Stimulated activated CD4-positive, alpha-beta T cell treated with anti-CD3 and anti-CD28 coated beads, Interleukin-15, amount 100 ng/mL, for 48 hours (primary cell): ENCODE measurements around the gene MRPL32.
"Not testable (repeated sequence)": the region's sequence is repeated elsewhere in the genome, so short reads cannot be mapped to it uniquely, and the experiment has no call there.

ENCODE experiments used
- DNase-seq, 2 donors: peaks; one replicate each; pipeline ENCODE4 v3.0.0-alpha.2; 2020; ENCODE audit warnings: low read depth in 2 of 2

MRPL32 gene

GRCh38 chr7:42931834-42932651, at the start of gene MRPL32, which contains the start of gene PSMA2:
MRPL32 (plus strand) TSS chr7:42932376; CDS start chr7:42932387, 11 bp downstream.
PSMA2 (minus strand) TSS chr7:42932174; CDS start chr7:42932158, 16 bp downstream.
- peak; percentile 89 to 90 for DNase-seq

- no peak for DNase-seq
Observed at GRCh38 chr7:42883950-42884349, 48.2 kb upstream of the MRPL32 start.

GRCh38 chr7:42885183-42885582, 47.0 kb upstream of the MRPL32 start:
- not testable (repeated sequence) for DNase-seq

- DNase-seq: no peak
Observed at GRCh38 chr7:42886129-42886528, 46.0 kb upstream of the MRPL32 start.

DNA sequence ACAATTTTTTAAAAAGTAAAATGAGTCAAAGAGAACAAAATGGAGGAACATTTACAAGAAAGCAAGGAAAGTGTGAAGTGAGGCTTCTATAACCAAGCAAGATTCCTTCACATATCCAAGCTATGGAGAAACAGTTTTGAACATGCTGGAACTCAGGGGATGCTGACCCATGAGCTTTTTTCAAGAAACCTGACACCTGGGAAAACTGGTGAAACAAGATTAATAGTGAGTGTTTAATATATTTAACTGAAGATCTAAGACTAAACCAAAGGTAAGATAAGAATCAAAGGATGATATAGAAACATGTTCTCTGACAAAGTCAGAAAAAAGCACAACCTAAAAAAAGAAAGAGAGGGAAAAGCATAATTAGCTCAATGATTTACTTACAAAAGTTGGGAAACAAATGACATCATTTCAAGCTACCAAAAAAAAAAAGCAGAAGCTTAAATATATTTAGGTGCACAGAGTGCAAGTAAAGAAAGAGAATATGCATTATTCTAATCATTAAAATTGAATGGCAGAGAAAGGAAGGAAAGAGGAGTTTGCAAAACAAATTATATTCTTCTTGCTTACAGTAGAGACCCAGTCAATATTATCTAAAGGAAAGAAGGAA, 45.2 kb upstream of the MRPL32 start:
- DNase-seq: no peak

DNA sequence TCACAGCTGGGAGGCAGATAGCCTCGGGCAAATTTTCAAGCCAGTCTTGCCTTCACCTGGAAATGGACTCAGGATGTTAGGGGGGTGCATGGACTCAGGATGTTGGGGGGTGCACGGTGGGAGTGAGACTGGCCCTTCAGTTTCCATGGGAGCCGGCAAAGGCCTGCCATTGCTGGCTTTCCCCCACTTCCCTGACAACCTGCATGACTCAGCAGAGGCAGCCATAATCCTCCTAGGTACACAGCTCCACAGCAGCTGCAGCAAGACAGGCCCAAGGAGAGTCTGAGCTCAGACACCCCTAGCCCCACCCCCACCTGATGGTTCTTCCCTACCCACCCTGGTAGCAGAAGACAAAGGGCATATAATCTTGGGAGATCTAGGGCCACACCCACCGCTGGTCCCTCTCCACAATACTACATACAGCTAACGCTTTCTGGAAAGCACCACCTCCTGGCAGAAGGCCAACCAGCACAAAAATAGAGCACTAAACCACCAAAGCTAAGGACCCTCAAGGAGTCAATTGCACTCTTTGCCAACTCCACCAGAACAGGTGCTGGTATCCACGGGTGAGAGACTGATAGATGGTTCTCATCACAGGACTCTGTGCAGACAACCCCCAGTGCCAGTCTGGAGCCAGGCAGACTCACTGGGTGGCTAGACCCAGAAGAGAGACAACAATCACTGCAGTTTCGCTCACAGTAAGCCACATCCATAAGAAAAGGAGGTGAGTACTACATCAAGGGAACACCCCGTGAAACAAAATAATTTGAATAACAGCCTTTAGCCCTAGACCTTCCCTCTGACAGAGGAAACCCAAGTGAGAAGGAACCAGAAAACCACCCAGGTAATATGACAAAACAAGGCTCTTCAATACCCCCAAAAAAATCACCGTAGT, 38.6 kb upstream of the MRPL32 start:
- DNase-seq: no peak

GRCh38 chr7:42900842-42901241, 31.3 kb upstream of the MRPL32 start:
- DNase-seq: no peak

DNA sequence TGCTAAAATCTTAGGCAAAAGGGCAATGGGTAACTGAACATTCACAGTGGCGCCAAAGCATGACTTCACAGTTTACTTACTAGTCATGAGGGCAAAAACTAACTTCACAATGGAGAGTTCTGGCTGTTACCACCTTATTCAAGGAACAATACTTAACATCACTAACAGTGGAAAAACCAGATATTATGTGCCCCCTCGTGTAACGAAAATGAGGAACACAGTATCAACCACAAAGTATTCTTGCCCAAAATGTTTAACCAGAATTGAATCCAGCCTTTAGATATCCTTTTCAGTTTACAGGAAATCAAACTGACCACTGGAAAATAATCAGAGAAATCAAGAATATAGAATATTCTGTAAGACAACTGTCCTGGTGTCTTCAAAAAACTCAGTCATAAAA, 29.8 kb upstream of the MRPL32 start:
- no peak for DNase-seq

GRCh38 chr7:42906181-42906580, 26.0 kb upstream of the MRPL32 start:
- no peak for DNase-seq

- DNase-seq: no peak
Observed at GRCh38 chr7:42907316-42907715, 24.9 kb upstream of the MRPL32 start.

DNA sequence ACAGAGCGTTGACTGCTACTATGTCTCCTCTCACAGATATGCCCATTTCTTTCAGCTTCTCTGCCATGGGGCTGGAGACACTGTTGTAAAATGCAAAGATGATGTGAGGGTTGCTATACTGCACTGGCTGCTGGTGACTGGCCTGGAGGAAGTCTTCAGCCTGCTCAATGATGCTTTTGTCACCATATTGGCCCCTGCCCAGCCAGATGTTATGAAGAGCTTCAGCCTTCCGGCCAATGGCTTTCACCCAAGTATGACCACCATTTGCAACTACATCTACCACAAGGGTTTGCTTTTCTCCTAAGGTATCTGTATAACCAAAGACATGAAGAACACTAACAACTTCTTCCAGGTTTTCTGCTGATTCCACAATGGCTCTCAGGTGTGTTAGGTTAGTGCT, 21.9 kb upstream of the MRPL32 start:
- DNase-seq: no peak

DNA sequence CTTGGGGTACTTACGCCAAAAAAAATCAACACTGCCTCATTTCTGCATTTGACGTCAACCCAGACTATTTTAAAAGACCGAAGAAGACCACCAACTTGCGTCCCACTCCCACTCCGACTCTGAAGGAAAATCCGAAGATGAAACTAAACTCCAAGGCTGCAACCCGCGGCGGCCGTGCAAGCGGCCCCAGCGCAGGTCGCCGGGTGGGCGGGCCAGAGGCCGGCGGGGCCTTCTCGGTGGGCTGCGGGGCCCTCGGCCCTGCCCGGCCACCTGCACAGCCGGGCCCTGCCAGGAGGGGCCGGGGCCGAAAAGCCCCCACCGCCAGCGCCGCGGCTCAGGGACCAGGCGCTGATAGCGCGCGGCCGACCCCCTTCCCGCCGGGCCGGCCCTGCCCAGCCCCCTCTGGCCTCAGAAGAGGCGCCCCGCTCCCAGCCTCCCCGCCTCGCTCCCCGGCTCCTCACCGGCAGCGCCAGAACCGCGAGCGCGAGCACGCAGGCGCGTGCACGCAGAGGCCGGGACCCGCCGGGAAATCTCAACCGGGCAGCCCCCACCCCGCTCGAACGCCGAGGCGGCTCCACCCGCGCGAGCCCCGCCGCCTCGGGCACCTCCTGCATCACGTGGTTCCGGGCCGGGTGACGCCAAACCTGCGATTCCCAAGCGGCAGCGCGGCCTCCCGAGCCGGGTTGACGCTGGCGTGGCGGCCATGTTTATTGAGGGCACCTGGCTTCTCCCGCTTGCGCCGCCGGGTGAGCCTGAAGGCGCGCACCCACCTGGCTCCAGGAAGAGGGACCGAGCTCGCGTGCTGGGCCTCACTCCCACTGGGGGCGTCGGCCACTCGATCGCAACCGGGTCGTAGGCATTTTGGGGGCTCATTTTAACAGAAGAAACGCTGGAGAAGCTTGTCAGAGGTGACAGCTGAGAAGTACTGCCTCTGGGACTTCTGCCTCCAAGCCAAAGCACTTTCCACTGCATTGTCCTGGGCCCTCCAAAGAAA, 20.4 kb upstream of the MRPL32 start, which contains the start of gene C7orf25:
C7orf25 (minus strand) TSS at position 617 of the 994 bp plus-strand sequence. CDS start 1,170 bp downstream, outside the sequence.
- peak; percentile 91 for DNase-seq

DNA sequence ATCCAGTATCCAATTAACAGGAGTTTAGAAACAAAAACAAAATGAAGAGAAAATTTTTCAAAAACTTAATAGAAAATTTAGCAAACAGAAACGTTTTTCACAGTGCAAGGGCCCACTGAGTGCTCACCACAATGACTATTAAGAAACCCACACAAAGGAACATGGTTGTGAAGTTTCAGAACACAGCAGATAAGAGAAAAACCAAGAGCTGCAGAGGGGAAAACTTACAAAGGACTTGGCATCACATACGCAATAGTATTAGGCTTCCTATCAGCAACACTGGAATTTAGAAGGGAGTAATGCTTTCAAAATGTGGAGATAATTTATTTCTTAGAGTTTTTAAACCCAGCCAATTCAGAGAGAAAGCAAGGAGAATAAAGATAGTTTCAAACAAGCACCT, 18.6 kb upstream of the MRPL32 start:
- no peak for DNase-seq

DNA sequence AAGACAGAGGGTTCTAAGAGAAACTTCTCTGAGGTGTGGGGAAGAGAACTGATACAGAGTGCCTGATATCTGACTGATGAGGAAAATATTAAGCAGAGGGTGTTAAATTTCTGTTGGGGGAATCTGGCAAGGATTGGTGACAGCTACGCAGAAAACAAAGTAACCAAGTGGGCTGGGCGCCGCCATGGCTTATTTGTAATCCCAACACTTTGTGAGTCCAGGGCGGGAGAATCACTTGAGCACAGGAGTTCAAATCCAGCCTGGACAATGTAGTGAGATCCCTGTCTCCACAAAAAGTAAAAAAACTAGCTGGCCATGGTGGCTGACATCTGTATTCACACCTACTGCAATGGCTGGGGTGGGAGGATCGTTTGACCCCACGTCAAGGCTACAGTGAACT, 18.2 kb upstream of the MRPL32 start:
- DNase-seq: no peak

GRCh38 chr7:42914421-42915045, 17.6 kb upstream of the MRPL32 start:
- no peak for DNase-seq

GRCh38 chr7:42915356-42915755, 16.8 kb upstream of the MRPL32 start:
- no peak for DNase-seq

DNA sequence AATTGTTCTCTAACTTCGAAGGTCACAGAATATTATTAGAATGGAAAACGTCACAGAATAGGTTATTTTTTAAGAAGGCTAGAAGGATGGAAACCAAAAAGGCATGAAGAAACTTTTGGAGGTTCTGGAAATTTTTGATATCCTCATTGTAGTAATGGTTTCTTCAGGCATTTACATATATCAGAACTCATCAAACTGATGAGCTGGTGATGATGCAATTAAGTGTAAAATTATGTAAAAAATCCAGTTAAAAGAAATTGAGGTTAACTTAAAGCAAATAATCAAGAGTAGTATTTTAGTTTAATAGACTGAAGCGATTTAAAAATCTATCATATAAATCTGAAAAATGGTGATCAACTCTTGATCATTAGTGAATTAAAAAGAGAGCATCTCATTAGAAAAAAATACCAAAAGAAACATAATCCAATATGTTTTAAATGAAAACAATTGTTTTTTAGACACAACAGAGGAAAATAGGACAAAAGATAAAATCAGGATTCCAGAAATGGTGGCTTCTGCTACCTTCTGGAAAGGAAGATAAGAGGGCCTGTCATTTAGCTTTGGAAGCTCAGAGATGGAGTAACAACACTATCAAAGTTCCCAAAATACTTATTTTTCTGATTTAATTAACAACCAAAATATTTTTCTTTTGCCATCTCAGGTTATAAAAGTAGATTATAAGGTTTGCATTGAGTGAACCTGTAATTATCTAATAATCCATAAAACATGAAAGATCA, 10.0 kb upstream of the MRPL32 start:
- DNase-seq: no peak

DNA sequence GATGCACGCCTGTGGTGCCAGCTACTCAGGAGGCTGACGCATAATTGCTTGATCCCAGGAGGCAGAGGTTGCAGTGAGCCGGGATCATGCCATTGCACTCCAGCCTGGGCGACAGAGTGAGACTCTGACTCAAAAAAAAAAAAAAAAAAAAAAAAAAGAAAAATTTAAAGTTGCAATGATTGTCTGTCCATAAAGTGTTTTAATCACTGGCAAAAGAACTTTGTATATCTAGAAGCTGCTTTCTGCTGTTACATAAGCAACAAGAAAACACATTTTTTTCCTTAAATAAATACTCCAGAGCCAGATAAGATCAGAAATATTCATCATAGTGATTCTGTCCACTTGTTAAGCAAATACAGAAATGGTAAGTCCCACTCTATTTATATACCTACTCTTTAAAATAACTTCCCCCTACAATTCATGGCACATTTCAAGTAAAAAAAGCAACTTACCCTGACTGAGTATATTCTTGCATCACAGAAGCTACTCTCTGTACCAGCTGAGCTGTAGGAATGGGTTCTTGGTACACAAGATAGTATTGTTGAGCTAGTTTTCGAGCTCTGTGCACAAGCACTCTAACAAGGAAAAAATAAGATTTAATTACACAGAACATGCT, 7.8 kb upstream of the MRPL32 start:
- no peak for DNase-seq

DNA sequence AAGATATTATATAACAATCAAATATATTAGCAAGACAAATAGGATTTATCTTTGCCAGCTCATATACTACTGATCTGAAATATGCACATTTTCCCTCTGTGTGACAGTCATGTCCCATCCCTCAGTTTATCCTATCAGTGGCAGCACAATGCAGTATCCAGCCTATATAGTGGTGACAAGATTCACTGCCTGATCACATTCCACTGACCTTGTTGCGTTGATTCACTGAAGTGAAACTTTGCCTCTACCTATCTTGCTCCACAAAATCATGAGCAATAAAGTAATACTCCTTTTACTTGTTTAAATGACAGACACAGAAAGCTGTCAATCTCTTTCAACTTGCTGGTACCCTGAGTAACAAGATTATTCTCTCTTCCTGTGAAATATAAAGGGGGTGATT, 6.5 kb upstream of the MRPL32 start:
- DNase-seq: no peak
